ENCODE results near the gene GIGYF2. TPM values are rescaled to one million over a fixed set of nuclear protein-coding genes. Genes with fewer than 3 reads are reported as not detected.

GIGYF2 gene
- polyA plus RNA-seq, 3 donors, result 14.6 to 23.6 (median 17.0) TPM

DNA sequence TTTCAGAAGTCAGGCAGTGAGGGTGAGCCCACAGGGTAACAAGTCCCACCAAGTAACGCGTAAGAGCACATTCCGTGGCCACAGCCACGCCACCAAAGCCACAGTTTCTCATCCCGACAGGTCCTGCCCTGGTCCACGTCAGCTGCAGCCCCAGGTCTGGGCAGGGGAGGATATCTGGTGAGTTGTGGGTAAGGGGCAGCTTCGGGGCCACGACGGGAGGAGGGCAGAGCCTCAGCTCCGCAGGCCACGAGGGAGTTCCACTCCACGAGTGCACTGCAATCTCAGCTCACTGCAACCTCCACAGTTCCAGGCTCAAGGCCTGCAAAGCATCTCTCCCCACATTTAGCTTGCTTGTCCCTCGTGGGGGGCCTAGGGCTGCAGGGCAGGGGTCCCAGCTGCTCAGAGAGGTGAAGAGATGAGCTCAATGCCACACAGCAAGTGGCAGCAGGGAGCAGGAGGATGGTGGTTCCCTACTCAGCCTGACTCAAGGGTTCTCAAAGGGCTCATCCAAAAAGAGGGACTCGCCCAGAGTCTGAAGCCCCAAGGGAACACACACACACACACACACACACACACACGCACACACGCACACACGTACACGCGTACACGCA lies 185.5 kb downstream of the GIGYF2 start:
- WGBS, 3 donors, result 91 to 96% (median 91%) methylated on average over 18 to 20 of the region's 20 CpGs
- no peak overlapping the region for H3K27ac ChIP-seq (ENCODE audit: low read depth, low read length)

DNA sequence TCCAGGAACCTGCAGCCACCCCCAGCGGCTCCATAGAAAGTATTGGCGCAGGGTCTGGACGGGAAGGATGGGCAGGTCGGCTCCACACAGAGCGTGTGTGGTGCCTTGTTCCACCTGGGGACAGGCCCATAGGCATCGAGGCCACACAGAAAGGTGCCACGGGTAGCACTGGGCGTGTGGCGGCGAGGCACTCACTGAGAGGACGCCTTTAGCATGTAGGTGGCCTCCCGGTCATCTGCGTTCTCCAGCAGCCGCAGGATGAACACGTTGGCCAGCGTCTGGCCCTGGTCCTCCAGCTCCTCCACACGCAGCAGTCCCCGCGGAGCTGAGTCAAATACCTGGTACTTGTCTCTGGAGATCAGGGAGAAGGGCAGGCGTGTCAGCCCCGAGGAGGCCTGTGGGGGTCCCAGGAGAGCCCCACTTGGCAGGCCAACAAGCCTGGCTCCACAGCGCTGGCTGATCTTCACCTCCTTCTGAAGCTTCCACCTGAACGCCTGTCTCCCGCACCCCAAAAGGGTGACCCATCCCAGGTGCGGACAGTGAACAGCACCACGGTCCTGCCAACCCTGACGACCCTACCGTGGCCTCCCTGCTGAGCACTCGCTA lies 186.1 kb downstream of the GIGYF2 start:
- H3K27ac ChIP-seq (ENCODE audit: low read depth, low read length), result no peak overlapping the region
- 90 to 93% (median 92%) methylated on average over 29 of the region's 29 CpGs for WGBS, 3 donors

DNA sequence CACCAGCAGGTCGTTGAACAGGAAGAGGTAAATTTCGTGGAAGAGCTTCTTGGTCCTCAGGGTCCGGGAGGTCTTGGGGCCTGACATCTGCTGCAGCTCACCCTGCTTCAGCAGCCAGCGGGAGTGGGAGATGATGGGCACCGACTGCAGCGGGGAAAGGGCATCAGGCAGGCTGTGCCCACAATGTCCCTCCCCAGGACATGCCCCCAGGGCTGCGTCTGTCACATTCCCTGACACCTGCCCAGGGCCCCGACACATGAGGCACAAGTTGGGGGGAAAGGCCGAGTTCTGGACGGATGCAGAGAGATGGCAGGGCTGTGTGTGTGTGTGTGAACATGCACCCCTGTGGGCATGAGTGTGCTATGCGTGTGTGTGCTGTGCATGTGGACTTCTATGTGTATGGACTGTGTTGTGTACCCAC lies 186.9 kb downstream of the GIGYF2 start:
- H3K27ac ChIP-seq (ENCODE audit: low read depth, low read length), result no peak overlapping the region
- WGBS, 3 donors, result 81 to 86% (median 84%) methylated on average over 11 of the region's 11 CpGs

- 82 to 90% (median 84%) methylated on average over 25 to 27 of the region's 27 CpGs for WGBS, 3 donors
- no peak overlapping the region for H3K27ac ChIP-seq (ENCODE audit: low read depth, low read length)
Measured at GRCh38 chr2:232884549-232885263, 187.6 kb downstream of the GIGYF2 start.

- WGBS, 3 donors, result 83 to 88% (median 87%) methylated on average over 25 of the region's 25 CpGs
Measured at GRCh38 chr2:232885264-232885961, 188.3 kb downstream of the GIGYF2 start.

DNA sequence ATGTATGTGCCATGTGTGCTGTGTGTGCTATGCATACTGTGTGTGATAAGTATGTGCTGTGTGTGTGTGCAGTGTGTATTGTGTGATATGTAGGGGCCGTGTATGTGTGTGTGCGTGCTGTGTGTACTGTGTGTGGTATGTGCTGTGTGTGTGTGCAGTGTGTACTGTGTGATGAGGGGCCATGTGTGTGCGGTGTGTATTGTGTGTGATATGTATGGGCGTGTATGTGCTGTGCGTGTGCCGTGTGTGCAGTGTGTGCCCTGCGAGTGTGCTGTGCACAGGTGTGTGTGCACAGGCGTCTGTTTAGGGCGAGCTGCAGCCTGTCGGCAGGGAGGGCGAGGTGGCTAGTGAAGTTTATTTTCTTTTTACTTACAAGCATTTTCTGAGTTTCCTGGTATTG lies 189.0 kb downstream of the GIGYF2 start:
- no peak overlapping the region for H3K27ac ChIP-seq (ENCODE audit: low read depth, low read length)
- WGBS, 3 donors, result 86 to 93% (median 90%) methylated on average over 11 of the region's 11 CpGs

More at GRCh38 chr2:232885264-232885961, 188.3 kb downstream of the GIGYF2 start:
- no peak overlapping the region for H3K27ac ChIP-seq (ENCODE audit: low read depth, low read length)

- whole genome bisulfite sequencing, 3 donors, result 78 to 86% (median 84%) methylated on average over 7 of the region's 7 CpGs
- no peak overlapping the region for H3K27ac ChIP-seq (ENCODE audit: low read depth, low read length)
Measured at GRCh38 chr2:232886632-232887031, 189.5 kb downstream of the GIGYF2 start.

DNA sequence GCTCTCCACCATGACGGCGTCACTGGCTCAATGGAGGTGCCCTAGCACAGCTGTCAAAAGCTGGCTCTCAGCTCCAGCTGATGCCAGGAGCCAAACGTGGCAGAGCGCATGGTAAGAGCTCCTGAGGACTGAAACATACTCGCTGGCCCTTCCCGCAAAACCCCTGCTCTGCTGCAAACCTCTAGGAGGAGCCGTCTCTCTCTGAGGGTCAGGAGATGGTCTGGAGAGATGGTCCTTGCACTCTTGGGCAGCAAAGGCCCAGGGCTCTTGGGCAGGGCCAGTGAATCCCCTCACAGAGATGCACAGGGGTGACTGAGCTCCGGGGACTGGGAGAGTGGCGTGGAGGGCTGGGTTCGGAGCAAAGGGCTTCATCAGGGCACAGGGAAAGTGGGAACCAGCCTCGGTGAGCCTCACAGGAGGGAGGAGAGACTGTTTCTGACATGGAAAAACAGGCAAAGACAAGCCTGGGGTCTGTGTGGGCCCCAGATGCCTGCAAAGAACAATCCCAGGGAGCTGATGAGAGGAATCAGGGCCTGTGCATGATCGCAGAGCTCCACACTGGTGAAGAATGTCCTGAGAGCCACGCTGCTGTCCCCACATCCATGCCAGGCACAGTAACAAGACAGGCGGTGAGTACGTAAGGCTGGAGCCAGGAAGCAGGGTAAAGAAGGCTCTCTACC lies 190.2 kb downstream of the GIGYF2 start:
- WGBS, 3 donors, result 77 to 83% (median 79%) methylated on average over 15 of the region's 15 CpGs
- H3K27ac ChIP-seq (ENCODE audit: low read depth, low read length), result no peak overlapping the region

- no peak overlapping the region for H3K27ac ChIP-seq (ENCODE audit: low read depth, low read length)
- WGBS, 3 donors, result 81 to 88% (median 82%) methylated on average over 21 of the region's 21 CpGs
Measured at GRCh38 chr2:232888099-232888836, 191.1 kb downstream of the GIGYF2 start.

- WGBS, 3 donors, result 84 to 87% (median 85%) methylated on average over 14 of the region's 14 CpGs
- no peak overlapping the region for H3K27ac ChIP-seq (ENCODE audit: low read depth, low read length)
Measured at GRCh38 chr2:232888839-232889529, 191.9 kb downstream of the GIGYF2 start.

DNA sequence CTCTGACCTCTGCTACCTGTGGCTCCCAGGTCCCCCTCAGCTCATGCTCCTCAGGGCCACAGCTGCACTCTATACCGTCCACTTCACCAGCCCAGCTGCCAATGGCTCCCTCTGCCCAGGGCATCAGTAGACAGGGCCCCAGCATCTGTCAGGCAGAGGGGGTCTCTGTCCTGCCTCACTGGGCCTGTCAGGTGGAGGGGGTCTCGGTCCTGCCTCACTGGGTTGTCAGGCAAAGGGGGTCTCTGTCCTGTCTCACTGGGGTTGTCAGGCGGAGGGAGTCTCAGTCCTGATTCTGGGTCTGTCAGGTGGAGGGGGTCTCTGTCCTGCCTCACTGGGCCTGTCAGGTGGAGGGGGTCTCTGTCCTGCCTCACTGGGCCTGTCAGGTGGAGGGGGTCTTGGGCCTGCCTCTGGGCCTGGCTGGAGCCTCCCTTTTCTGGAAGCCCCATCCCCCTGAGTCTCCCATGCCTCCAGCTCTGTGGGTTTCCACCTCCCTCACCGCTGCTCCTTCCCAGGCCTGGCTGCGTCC lies 192.8 kb downstream of the GIGYF2 start:
- WGBS, 3 donors, result 82 to 93% (median 88%) methylated on average over 5 of the region's 5 CpGs
- no peak overlapping the region for H3K27ac ChIP-seq (ENCODE audit: low read depth, low read length)

- no peak overlapping the region for H3K27ac ChIP-seq (ENCODE audit: low read depth, low read length)
- 74 to 90% (median 84%) methylated on average over 11 of the region's 11 CpGs for WGBS, 3 donors
Measured at GRCh38 chr2:232890536-232890895, 193.4 kb downstream of the GIGYF2 start.

DNA sequence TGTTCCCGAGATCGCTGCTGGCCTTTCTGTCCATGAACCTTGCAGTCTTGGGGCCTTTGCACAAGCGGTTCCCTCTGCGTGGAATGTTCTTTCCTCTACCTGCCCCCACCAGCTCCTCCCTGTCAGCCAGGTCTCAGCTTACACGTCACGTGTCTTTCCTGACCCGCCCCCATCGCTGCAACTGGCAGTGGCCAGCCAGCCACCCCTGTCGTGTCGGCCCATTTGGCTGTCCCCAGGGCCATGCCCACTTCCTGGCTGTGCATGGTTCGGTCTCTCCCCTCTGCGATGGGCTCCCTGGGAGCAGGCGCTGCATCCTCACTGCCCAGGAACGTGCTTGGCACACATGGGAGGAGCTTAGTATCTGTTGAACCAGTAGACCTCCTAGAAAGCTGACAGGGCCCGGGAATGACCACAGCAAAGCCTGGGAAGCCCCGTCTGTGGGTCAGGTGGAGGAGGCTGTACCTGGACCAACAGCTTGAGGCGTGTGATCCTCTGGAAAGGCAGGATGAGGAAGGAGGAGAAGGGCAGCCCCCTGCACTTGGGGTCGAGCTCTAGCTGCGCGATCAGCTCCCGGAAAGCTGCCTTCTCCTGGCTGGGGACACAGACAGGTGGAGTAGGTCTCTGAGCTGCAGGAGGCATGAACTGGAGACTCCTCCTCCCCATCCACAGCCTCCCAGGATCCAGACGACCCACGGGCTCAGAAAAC lies 193.9 kb downstream of the GIGYF2 start:
- no peak overlapping the region for H3K27ac ChIP-seq (ENCODE audit: low read depth, low read length)
- 32 to 39% (median 33%) methylated on average over 23 of the region's 23 CpGs for WGBS, 3 donors

GRCh38 chr2:232891621-232892071 lies 194.5 kb downstream of the GIGYF2 start:
- 42 to 65% (median 64%) methylated on average over 11 of the region's 11 CpGs for WGBS, 3 donors

DNA sequence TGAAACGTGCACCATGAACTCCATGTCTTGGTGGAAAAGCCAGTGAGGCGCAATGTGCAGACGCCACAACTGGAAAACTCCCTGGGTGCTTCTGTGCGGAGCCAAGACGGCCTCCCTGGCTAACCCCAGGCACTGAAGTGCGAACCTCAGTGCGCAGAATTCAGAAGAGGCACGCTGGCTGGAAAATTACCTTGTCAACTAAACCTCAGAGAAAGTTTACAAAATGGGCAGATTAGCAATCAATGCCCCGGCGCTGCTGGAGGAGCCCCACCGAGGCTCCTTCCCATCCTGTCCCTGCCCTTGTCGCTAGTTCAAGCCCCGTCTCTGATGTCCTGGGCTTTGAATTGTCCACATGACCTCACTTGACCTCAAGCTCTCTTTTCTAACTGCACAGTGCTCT lies 195.1 kb downstream of the GIGYF2 start:
- 92 to 97% (median 94%) methylated on average over 13 of the region's 13 CpGs for WGBS, 3 donors
- no peak overlapping the region for H3K27ac ChIP-seq (ENCODE audit: low read depth, low read length)

More at GRCh38 chr2:232891621-232892071, 194.5 kb downstream of the GIGYF2 start:
- no peak overlapping the region for H3K27ac ChIP-seq (ENCODE audit: low read depth, low read length)

GRCh38 chr2:232892843-232893242 lies 195.7 kb downstream of the GIGYF2 start:
- 91 to 93% (median 93%) methylated on average over 20 of the region's 20 CpGs for WGBS, 3 donors
- no peak overlapping the region for H3K27ac ChIP-seq (ENCODE audit: low read depth, low read length)
